Dermis microvascular lymphatic vessel endothelial cell (primary cell): ENCODE measurements around the gene SMPDL3A. TPM values are rescaled to one million over a fixed set of nuclear protein-coding genes. Genes with fewer than 3 reads are reported as not detected.
"Not testable (repeated sequence)": the region's sequence is repeated elsewhere in the genome, so short reads cannot be mapped to it uniquely, and the experiment has no call there.

ENCODE experiments used
- DNase-seq, 2 donors: peaks; one replicate each; pipeline versions ENCODE4 v3.0.0 to v3.0.0-alpha.2; 2010; ENCODE audit warnings: low read depth in 2 of 2
- total RNA-seq: library from RNA; depleted of rRNA; stranded (reverse); fragments of >200 nt; gene quantifications from 2 replicates; pipeline ENCODE4 v1.2.1, GENCODE V29; 2014

SMPDL3A gene
- total RNA-seq: 2.3 and 5.3 TPM in 2 replicates

- DNase-seq: peak in 1 of 2 donors; percentile 64
Measured at GRCh38 chr6:122789182-122790027, at the start of gene SMPDL3A. Gene SMPDL3A (plus strand): TSS chr6:122789258. CDS start chr6:122789347, 89 bp downstream.

GRCh38 chr6:122740091-122740490 lies 49.0 kb upstream of the SMPDL3A start:
- DNase-seq: no peak

GRCh38 chr6:122740936-122741335 lies 48.1 kb upstream of the SMPDL3A start:
- no peak for DNase-seq

- DNase-seq: not testable (repeated sequence)
Measured at GRCh38 chr6:122744247-122744646, 44.8 kb upstream of the SMPDL3A start.

GRCh38 chr6:122744856-122745255 lies 44.2 kb upstream of the SMPDL3A start:
- DNase-seq: not testable (repeated sequence)

- DNase-seq: no peak
Measured at GRCh38 chr6:122746688-122747087, 42.4 kb upstream of the SMPDL3A start.

- no peak for DNase-seq
Measured at GRCh38 chr6:122747573-122747972, 41.5 kb upstream of the SMPDL3A start.

- DNase-seq: not testable (repeated sequence)
Measured at GRCh38 chr6:122748945-122749344, 40.1 kb upstream of the SMPDL3A start.

- no peak for DNase-seq
Measured at GRCh38 chr6:122749451-122750050, 39.5 kb upstream of the SMPDL3A start.

- DNase-seq: no peak
Measured at GRCh38 chr6:122751326-122751725, 37.7 kb upstream of the SMPDL3A start.

GRCh38 chr6:122752459-122752858 lies 36.6 kb upstream of the SMPDL3A start:
- no peak for DNase-seq

- DNase-seq: no peak
Measured at GRCh38 chr6:122753000-122753687, 35.9 kb upstream of the SMPDL3A start.

GRCh38 chr6:122753688-122754056 lies 35.4 kb upstream of the SMPDL3A start:
- DNase-seq: no peak

- no peak for DNase-seq
Measured at GRCh38 chr6:122754191-122754731, 34.8 kb upstream of the SMPDL3A start.

GRCh38 chr6:122755901-122756300 lies 33.2 kb upstream of the SMPDL3A start:
- no peak for DNase-seq

- DNase-seq: no peak
Measured at GRCh38 chr6:122758927-122759334, 30.1 kb upstream of the SMPDL3A start.

GRCh38 chr6:122760330-122760729 lies 28.7 kb upstream of the SMPDL3A start:
- DNase-seq: no peak

- no peak for DNase-seq
Measured at GRCh38 chr6:122766256-122766655, 22.8 kb upstream of the SMPDL3A start.

- no peak for DNase-seq
Measured at GRCh38 chr6:122770835-122771601, 18.0 kb upstream of the SMPDL3A start.

GRCh38 chr6:122772724-122773415 lies 16.2 kb upstream of the SMPDL3A start:
- DNase-seq: no peak

GRCh38 chr6:122775975-122776374 lies 13.1 kb upstream of the SMPDL3A start:
- no peak for DNase-seq
